GM12801 (cell line): ENCODE results near the gene CCDC177.

Experiments used
- CTCF ChIP-seq: IDR thresholded peaks from one replicate; pipeline ENCODE4 v1.5.1; 2011; ENCODE audit warnings: control low read depth; ENCODE audit not compliant: insufficient read length; ENCODE audit errors: extremely low read depth

The CCDC177 gene

GRCh38 chr14:69595336-69595735 lies 20.7 kb upstream of the CCDC177 start:
- TF ChIP-seq CTCF = no peak

GRCh38 chr14:69594846-69595245 lies 20.2 kb upstream of the CCDC177 start:
- no peak for TF ChIP-seq CTCF

GRCh38 chr14:69593018-69593677 lies 18.5 kb upstream of the CCDC177 start:
- no peak for TF ChIP-seq CTCF

GRCh38 chr14:69591317-69591716 lies 16.6 kb upstream of the CCDC177 start:
- no peak for TF ChIP-seq CTCF

GRCh38 chr14:69587389-69587788 lies 12.7 kb upstream of the CCDC177 start:
- TF ChIP-seq CTCF = no peak

GRCh38 chr14:69586404-69586803 lies 11.7 kb upstream of the CCDC177 start:
- TF ChIP-seq CTCF = no peak

GRCh38 chr14:69584389-69584788 lies 9.7 kb upstream of the CCDC177 start:
- TF ChIP-seq CTCF = no peak
